GM19452 (cell line): ENCODE results near the gene ALPP.
"Not testable (repeated sequence)": the region's sequence is repeated elsewhere in the genome, so short reads cannot be mapped to it uniquely, and the experiment has no call there.

Experiments used
- ATAC-seq: cut with Tn5 transposase; IDR thresholded peaks from one replicate; pipeline ENCODE4 v1.9.1; 2021; ENCODE audit not compliant: unreplicated experiment

Gene ALPP

GRCh38 chr2:232378735-232379151 is at the start of gene ALPP:
Gene ALPP, plus strand, starts transcription at chr2:232378751. Its CDS starts 52 bp downstream, at chr2:232378803.
- ATAC-seq = not testable (repeated sequence)

GRCh38 chr2:232329716-232330067 is 48.9 kb upstream of the ALPP start:
- no peak for ATAC-seq

- ATAC-seq = no peak
Measured at GRCh38 chr2:232330068-232330999, 48.2 kb upstream of the ALPP start.

GRCh38 chr2:232331061-232331460 is 47.5 kb upstream of the ALPP start:
- not testable (repeated sequence) for ATAC-seq

- ATAC-seq = not testable (repeated sequence)
Measured at GRCh38 chr2:232331641-232332040, 46.9 kb upstream of the ALPP start.

- ATAC-seq = not testable (repeated sequence)
Measured at GRCh38 chr2:232332244-232332939, 46.2 kb upstream of the ALPP start.

- no peak for ATAC-seq
Measured at GRCh38 chr2:232332940-232333259, 45.7 kb upstream of the ALPP start.

- no peak for ATAC-seq
Measured at GRCh38 chr2:232333361-232334135, 45.0 kb upstream of the ALPP start.

GRCh38 chr2:232334136-232334884 is 44.2 kb upstream of the ALPP start:
- ATAC-seq = not testable (repeated sequence)

- not testable (repeated sequence) for ATAC-seq
Measured at GRCh38 chr2:232334885-232335205, 43.7 kb upstream of the ALPP start.

GRCh38 chr2:232335206-232335858 is 43.2 kb upstream of the ALPP start:
- not testable (repeated sequence) for ATAC-seq

GRCh38 chr2:232335859-232336215 is 42.7 kb upstream of the ALPP start:
- ATAC-seq = no peak

- no peak for ATAC-seq
Measured at GRCh38 chr2:232336241-232336736, 42.3 kb upstream of the ALPP start.

- ATAC-seq = no peak
Measured at GRCh38 chr2:232336981-232337720, 41.4 kb upstream of the ALPP start.

GRCh38 chr2:232338094-232338758 is 40.3 kb upstream of the ALPP start:
- not testable (repeated sequence) for ATAC-seq

- no peak for ATAC-seq
Measured at GRCh38 chr2:232338759-232339106, 39.8 kb upstream of the ALPP start.

- ATAC-seq = no peak
Measured at GRCh38 chr2:232339121-232340081, 39.1 kb upstream of the ALPP start.
